ENCODE measurements around the gene MCC.

The MCC gene

DNA sequence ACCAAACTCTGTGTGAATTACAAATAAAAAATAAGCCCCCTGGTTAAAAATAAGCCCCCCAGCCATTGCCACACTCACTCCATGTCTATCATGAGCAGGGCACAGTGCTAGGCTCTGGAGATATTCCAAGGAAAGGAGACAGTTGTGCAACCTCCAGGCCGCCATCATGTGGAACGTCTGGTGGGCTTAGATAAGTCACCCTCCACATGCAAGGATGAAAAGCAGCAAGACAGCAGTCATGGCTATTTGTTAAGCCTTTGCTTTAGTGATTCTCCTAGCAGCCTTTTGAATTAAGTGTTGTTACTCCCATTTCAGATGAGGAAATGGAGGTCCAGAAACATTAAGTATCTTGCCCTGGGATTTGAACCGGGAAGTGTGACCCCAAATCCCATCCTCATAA, 416.9 kb downstream of the MCC start:
- DNase-seq (ENCODE audit: low read depth), result no peak
- no peak overlapping the region for H3K4me3 ChIP-seq (ENCODE audit: low read length)
- TF ChIP-seq, protein P1, sequence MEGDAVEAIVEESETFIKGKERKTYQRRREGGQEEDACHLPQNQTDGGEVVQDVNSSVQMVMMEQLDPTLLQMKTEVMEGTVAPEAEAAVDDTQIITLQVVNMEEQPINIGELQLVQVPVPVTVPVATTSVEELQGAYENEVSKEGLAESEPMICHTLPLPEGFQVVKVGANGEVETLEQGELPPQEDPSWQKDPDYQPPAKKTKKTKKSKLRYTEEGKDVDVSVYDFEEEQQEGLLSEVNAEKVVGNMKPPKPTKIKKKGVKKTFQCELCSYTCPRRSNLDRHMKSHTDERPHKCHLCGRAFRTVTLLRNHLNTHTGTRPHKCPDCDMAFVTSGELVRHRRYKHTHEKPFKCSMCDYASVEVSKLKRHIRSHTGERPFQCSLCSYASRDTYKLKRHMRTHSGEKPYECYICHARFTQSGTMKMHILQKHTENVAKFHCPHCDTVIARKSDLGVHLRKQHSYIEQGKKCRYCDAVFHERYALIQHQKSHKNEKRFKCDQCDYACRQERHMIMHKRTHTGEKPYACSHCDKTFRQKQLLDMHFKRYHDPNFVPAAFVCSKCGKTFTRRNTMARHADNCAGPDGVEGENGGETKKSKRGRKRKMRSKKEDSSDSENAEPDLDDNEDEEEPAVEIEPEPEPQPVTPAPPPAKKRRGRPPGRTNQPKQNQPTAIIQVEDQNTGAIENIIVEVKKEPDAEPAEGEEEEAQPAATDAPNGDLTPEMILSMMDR (conservative IDR thresholded peaks at IDR 0.05; ENCODE audit: low read length), result no peak

DNA sequence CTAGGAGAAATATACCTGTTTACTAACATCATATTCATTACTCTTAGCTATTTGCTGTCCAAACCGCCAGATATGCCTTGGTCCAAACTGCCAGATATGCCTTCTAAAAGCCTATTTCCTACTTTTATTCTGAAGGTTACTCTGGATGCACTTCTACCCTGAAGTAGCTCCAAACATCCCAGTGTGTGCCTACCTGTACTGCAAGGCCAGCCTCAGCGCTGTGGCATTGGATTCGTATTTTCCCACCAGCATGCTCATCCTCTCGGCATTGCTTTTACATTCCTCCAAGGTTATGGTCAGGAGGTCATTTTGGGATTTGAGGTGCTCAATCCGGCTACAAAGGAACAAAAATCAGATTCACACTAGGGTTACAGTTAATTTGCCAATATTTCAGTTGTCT, 417.4 kb downstream of the MCC start:
- TF ChIP-seq, protein P1 (conservative IDR thresholded peaks at IDR 0.05; ENCODE audit: low read length), result no peak
- DNase-seq (ENCODE audit: low read depth), result no peak
- H3K4me3 ChIP-seq (ENCODE audit: low read length), result no peak overlapping the region

DNA sequence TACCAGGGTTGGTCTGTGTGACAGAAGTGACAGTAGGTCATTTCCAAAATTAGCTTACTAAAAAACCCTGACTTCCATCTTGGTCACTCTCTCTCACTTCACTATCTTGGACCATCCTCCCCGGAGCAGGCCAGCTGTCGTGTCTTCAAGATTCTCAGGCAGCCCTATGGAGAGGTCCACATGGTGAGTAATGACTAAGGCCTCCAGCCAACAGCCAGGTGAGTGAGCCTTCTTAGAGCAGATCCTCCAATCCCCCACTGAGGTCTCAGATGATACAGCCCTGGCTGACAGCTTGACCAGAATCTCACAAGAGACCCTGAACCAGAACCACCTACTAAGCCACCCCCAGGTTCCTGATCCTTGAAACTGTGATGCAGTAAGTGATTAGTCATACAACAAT, 419.7 kb downstream of the MCC start:
- no peak overlapping the region for H3K4me3 ChIP-seq (ENCODE audit: low read length)
- DNase-seq (ENCODE audit: low read depth), result no peak
- TF ChIP-seq, protein P1 (conservative IDR thresholded peaks at IDR 0.05; ENCODE audit: low read length), result no peak

DNA sequence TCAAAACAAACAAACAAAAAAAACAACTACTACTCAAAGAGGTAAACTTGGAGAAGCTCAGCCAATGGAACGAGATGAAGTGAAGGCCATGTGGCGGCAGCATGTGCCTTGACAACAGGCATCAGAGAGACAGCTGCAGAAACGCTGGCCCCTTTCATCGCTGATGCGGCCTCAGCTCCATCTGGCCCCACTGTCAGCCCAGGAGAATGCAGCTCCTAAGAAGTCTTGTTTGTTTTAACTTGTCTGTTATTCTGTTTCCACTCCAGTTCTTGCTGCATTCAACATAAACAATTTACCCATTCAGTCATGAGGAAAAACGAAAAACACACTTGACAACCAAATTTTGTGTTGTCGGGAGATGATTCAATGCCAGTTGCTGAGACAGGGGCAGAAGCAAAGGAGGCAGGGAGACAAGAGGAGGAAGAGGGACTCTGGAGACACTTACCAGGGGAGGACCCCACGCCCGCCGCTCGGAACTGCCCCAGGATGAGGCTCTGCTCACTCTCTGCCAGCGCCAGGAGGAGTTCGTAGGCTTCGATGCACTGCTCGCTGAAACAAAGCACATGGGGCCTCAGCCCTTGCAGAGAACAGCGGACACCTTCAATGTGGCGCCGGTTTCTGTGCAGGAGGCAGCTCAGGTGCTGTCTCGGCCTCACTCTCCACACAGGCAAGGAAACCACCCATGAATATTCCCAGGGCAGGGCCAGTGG, 420.5 kb downstream of the MCC start:
- TF ChIP-seq, protein P1 (conservative IDR thresholded peaks at IDR 0.05; ENCODE audit: low read length), result no peak
- H3K4me3 ChIP-seq (ENCODE audit: low read length), result no peak overlapping the region
- no peak for DNase-seq (ENCODE audit: low read depth)

DNA sequence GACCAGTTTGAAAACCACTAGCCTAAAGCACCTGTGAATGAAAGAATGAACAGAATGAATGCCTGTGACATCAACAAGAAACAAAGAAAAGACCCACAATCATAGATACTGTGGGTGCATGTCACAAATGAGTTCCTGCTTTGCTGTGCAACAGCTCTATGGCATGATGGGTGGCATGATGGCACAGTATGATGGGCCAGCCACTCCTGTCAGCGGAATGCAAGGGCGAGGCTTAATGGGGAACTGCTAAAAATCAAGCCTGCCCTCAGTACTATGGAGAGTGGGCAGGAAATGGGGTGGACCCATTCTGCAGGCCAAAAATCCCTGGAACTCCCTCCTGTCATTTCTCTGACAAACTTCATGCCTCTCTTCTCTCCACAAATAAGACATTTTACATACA, 422.6 kb downstream of the MCC start:
- no peak for DNase-seq (ENCODE audit: low read depth)
- TF ChIP-seq, protein P1 (conservative IDR thresholded peaks at IDR 0.05; ENCODE audit: low read length), result no peak

DNA sequence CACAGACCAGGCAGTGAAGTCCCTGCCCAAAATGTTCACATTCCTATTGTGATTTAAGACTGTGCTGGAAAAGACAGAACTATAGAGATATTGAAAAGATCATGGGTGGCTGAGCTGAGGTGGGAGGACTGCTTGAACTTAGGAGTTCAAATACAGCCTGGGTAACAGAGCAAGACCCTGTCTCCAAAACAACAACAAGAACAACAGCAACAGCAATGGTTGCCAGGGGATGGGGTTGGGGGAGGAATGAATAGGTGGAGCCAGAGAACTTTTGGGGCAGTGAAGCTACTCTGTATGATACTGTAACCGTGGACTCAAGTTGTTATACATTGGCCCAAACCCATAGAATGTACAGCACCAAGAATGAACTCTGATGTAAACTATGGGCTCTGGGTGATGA, 423.4 kb downstream of the MCC start:
- no peak for DNase-seq (ENCODE audit: low read depth)
- TF ChIP-seq, protein P1 (conservative IDR thresholded peaks at IDR 0.05; ENCODE audit: low read length), result no peak
- H3K4me3 ChIP-seq (ENCODE audit: low read length), result no peak overlapping the region

More for the DNA sequence above, 422.6 kb downstream of the MCC start:
- no peak overlapping the region for H3K4me3 ChIP-seq (ENCODE audit: low read length)

DNA sequence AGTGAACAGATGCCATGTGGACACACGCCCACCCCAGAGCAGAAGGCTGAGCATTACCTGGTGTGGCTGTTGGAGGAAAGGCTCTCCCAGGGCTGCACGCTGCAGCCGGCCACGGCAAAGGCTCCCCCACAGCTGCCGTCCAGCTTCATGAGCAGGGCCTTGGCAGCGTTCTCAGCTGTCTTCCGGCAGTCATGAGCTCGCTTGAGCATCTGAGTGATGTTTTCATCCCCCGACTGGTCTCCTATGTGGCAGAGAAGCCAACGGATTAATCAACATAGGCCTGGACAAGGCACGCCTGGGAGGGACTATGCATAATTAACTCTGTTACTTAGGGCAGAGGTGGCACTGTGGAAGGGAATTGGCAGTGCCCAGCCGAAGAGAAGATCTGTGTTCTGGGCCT, 424.3 kb downstream of the MCC start:
- TF ChIP-seq, protein P1 (conservative IDR thresholded peaks at IDR 0.05; ENCODE audit: low read length), result no peak
- DNase-seq (ENCODE audit: low read depth), result no peak
- no peak overlapping the region for H3K4me3 ChIP-seq (ENCODE audit: low read length)

All from AG10803 (cell line).